ENCODE measurements around the gene CALM3.

GRCh38 chr19:46600384-46601317, 479 bp upstream of the CALM3 start:
- peak in 1 of 2 donors; percentile 59 for TF ChIP-seq POLR2A (IDR thresholded peaks at IDR 0.05)
- TF ChIP-seq CTCF (IDR thresholded peaks at IDR 0.05) = peak in 1 of 6 experiments; percentile 4

All from thyroid gland (tissue), 4 donors.